Gastroesophageal sphincter (tissue), 3 donors: Measurements from ENCODE around the gene SLC7A14.

Experiments
- EP300 ChIP-seq: sonication (generic); formaldehyde crosslinking; IDR thresholded peaks from one replicate; pipeline ENCODE4 v1.6.1; 2017; ENCODE audit warnings: antibody characterized with exemption, mild to moderate bottlenecking
- POLR2A ChIP-seq, 2 donors: fragments of 450-650 bp; IDR thresholded peaks; one replicate each; pipeline ENCODE4 v1.6.1; 2017; ENCODE audit warnings: antibody characterized with exemption in 2 of 2, mild to moderate bottlenecking in 2 of 2, moderate library complexity in 1 of 2
- TF ChIP-seq, protein P1 (sequence below), 4 experiments: fragments of 200-600 bp in 2 of 4; fragments of 450-650 bp in 2 of 4; sonication (generic) in 1 of 4; IDR thresholded peaks; one replicate each; pipeline ENCODE4 v1.5.1; 2017 to 2019; ENCODE audit warnings: antibody characterized with exemption in 4 of 4, mild to moderate bottlenecking in 2 of 4, moderate library complexity in 2 of 4

DNA sequence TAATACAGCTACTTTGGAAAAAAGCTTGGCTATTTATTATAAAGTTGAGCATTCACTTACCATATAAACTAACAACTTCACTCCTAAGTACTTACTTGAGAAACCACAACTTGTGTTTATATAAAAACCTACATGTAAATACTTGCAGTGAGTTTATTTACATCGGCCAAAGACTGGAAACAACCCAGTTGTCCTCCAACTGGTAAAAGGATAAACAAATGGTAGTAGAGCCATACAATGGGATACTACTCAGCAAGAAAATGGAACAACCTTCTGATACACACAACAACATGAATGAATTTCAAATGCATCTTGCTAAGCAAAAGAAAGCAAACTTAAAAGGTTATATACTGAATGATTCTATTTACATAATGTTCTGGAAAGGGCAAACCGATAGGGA lies 63.7 kb downstream of the SLC7A14 start:
- TF ChIP-seq, protein P1, sequence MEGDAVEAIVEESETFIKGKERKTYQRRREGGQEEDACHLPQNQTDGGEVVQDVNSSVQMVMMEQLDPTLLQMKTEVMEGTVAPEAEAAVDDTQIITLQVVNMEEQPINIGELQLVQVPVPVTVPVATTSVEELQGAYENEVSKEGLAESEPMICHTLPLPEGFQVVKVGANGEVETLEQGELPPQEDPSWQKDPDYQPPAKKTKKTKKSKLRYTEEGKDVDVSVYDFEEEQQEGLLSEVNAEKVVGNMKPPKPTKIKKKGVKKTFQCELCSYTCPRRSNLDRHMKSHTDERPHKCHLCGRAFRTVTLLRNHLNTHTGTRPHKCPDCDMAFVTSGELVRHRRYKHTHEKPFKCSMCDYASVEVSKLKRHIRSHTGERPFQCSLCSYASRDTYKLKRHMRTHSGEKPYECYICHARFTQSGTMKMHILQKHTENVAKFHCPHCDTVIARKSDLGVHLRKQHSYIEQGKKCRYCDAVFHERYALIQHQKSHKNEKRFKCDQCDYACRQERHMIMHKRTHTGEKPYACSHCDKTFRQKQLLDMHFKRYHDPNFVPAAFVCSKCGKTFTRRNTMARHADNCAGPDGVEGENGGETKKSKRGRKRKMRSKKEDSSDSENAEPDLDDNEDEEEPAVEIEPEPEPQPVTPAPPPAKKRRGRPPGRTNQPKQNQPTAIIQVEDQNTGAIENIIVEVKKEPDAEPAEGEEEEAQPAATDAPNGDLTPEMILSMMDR (IDR thresholded peaks at IDR 0.05), result no peak
- TF ChIP-seq POLR2A (IDR thresholded peaks at IDR 0.05), result no peak
- no peak for TF ChIP-seq EP300
